HEK293 (cell line): ENCODE results near the gene AKIRIN2.

Source experiments
- BCL11A ChIP-seq: fragments of 450-650 bp; formaldehyde crosslinking; IDR thresholded peaks from 2 replicates; pipeline ENCODE4 v1.5.1; 2016; ENCODE audit warnings: low read depth, missing biosample characterization, missing genetic modification characterization
- FEZF1 ChIP-seq: fragments of 450-650 bp; formaldehyde crosslinking; IDR thresholded peaks from 2 replicates; pipeline ENCODE4 v1.5.1; 2016; ENCODE audit warnings: missing biosample characterization, missing genetic modification characterization
- KLF16 ChIP-seq: fragments of 450-650 bp; formaldehyde crosslinking; IDR thresholded peaks from 2 replicates; pipeline ENCODE4 v1.5.1; 2017; ENCODE audit warnings: missing biosample characterization, missing genetic modification characterization
- KLF8 ChIP-seq: fragments of 450-650 bp; formaldehyde crosslinking; IDR thresholded peaks from 2 replicates; pipeline ENCODE4 v1.5.1; 2016; ENCODE audit warnings: missing biosample characterization, missing genetic modification characterization
- KLF9 ChIP-seq: fragments of 450-650 bp; formaldehyde crosslinking; IDR thresholded peaks from 2 replicates; pipeline ENCODE4 v1.5.1; 2016; ENCODE audit warnings: missing biosample characterization, missing genetic modification characterization, low read depth
- SETDB1 ChIP-seq: IDR thresholded peaks from one replicate; pipeline ENCODE4 v1.6.1; 2017; ENCODE audit warnings: mild to moderate bottlenecking, low read length, moderate library complexity, mixed read lengths; ENCODE audit not compliant: insufficient read length
- SP2 ChIP-seq: fragments of 450-650 bp; formaldehyde crosslinking; IDR thresholded peaks from 2 replicates; pipeline ENCODE4 v1.5.1; 2016; ENCODE audit warnings: missing biosample characterization, missing genetic modification characterization
- YY2 ChIP-seq: fragments of 450-650 bp; formaldehyde crosslinking; IDR thresholded peaks from 2 replicates; pipeline ENCODE4 v1.5.1; 2016; ENCODE audit warnings: missing biosample characterization, missing genetic modification characterization
- ZBTB48 ChIP-seq: fragments of 450-650 bp; formaldehyde crosslinking; IDR thresholded peaks from 2 replicates; pipeline ENCODE4 v1.5.1; 2016; ENCODE audit warnings: missing biosample characterization, missing genetic modification characterization
- ZFP3 ChIP-seq: fragments of 450-650 bp; formaldehyde crosslinking; IDR thresholded peaks from 2 replicates; pipeline ENCODE4 v1.5.1; 2016; ENCODE audit warnings: low read depth, missing biosample characterization, missing genetic modification characterization
- ZFP37 ChIP-seq: fragments of 450-650 bp; formaldehyde crosslinking; IDR thresholded peaks from 2 replicates; pipeline ENCODE4 v1.5.1; 2016; ENCODE audit warnings: missing biosample characterization, missing genetic modification characterization
- ZNF138 ChIP-seq: fragments of 450-650 bp; formaldehyde crosslinking; IDR thresholded peaks from 2 replicates; pipeline ENCODE4 v1.5.1; 2016; ENCODE audit warnings: missing biosample characterization, missing genetic modification characterization, borderline replicate concordance
- ZNF16 ChIP-seq: fragments of 450-650 bp; formaldehyde crosslinking; IDR thresholded peaks from 2 replicates; pipeline ENCODE4 v1.5.1; 2016; ENCODE audit warnings: low read depth, missing biosample characterization, missing genetic modification characterization
- ZNF175 ChIP-seq: fragments of 450-650 bp; formaldehyde crosslinking; IDR thresholded peaks from 2 replicates; pipeline ENCODE4 v1.5.1; 2016; ENCODE audit warnings: missing biosample characterization, missing genetic modification characterization
- ZNF2 ChIP-seq: fragments of 450-650 bp; formaldehyde crosslinking; IDR thresholded peaks from 2 replicates; pipeline ENCODE4 v1.5.1; 2016; ENCODE audit warnings: missing biosample characterization, missing genetic modification characterization
- ZNF214 ChIP-seq: fragments of 450-650 bp; formaldehyde crosslinking; IDR thresholded peaks from 2 replicates; pipeline ENCODE4 v1.5.1; 2017; ENCODE audit warnings: missing biosample characterization, mild to moderate bottlenecking, missing genetic modification characterization, borderline replicate concordance
- ZNF221 ChIP-seq: fragments of 450-650 bp; formaldehyde crosslinking; IDR thresholded peaks from 2 replicates; pipeline ENCODE4 v1.5.1; 2017; ENCODE audit warnings: missing biosample characterization, missing genetic modification characterization, borderline replicate concordance
- ZNF23 ChIP-seq: fragments of 450-650 bp; formaldehyde crosslinking; IDR thresholded peaks from 2 replicates; pipeline ENCODE4 v1.5.1; 2016; ENCODE audit warnings: missing biosample characterization, missing genetic modification characterization, borderline replicate concordance
- ZNF239 ChIP-seq: fragments of 450-650 bp; formaldehyde crosslinking; IDR thresholded peaks from 2 replicates; pipeline ENCODE4 v1.5.1; 2016; ENCODE audit warnings: missing biosample characterization, missing genetic modification characterization
- ZNF248 ChIP-seq: fragments of 450-650 bp; formaldehyde crosslinking; IDR thresholded peaks from 2 replicates; pipeline ENCODE4 v1.5.1; 2017; ENCODE audit warnings: missing biosample characterization, missing genetic modification characterization
- ZNF302 ChIP-seq: fragments of 450-650 bp; formaldehyde crosslinking; IDR thresholded peaks from 2 replicates; pipeline ENCODE4 v1.5.1; 2016; ENCODE audit warnings: missing biosample characterization, missing genetic modification characterization, low read depth
- ZNF311 ChIP-seq: fragments of 450-650 bp; formaldehyde crosslinking; IDR thresholded peaks from 2 replicates; pipeline ENCODE4 v1.5.1; 2017; ENCODE audit warnings: missing biosample characterization, missing genetic modification characterization, borderline replicate concordance
- ZNF335 ChIP-seq: fragments of 450-650 bp; formaldehyde crosslinking; conservative IDR thresholded peaks from 2 replicates; pipeline ENCODE4 v1.5.1; 2016; ENCODE audit warnings: missing biosample characterization, missing genetic modification characterization
- ZNF354C ChIP-seq: fragments of 450-650 bp; formaldehyde crosslinking; IDR thresholded peaks from 2 replicates; pipeline ENCODE4 v1.5.1; 2016; ENCODE audit warnings: missing biosample characterization, missing genetic modification characterization, low read depth, borderline replicate concordance
- ZNF366 ChIP-seq: fragments of 450-650 bp; formaldehyde crosslinking; conservative IDR thresholded peaks from 2 replicates; pipeline ENCODE4 v1.5.1; 2016; ENCODE audit warnings: missing biosample characterization, missing genetic modification characterization
- ZNF555 ChIP-seq: fragments of 450-650 bp; formaldehyde crosslinking; conservative IDR thresholded peaks from 2 replicates; pipeline ENCODE4 v1.5.1; 2017; ENCODE audit warnings: missing biosample characterization, mild to moderate bottlenecking, missing genetic modification characterization, inconsistent platforms
- ZNF560 ChIP-seq: fragments of 450-650 bp; formaldehyde crosslinking; IDR thresholded peaks from 2 replicates; pipeline ENCODE4 v1.5.1; 2017; ENCODE audit warnings: missing biosample characterization, missing genetic modification characterization, borderline replicate concordance
- ZNF621 ChIP-seq: fragments of 450-650 bp; formaldehyde crosslinking; IDR thresholded peaks from 2 replicates; pipeline ENCODE4 v1.5.1; 2017; ENCODE audit warnings: missing biosample characterization, missing genetic modification characterization
- ZNF701 ChIP-seq: fragments of 450-650 bp; formaldehyde crosslinking; IDR thresholded peaks from 2 replicates; pipeline ENCODE4 v1.5.1; 2016; ENCODE audit warnings: missing biosample characterization, missing genetic modification characterization
- ZNF76 ChIP-seq: fragments of 450-650 bp; formaldehyde crosslinking; IDR thresholded peaks from 2 replicates; pipeline ENCODE4; 2016; ENCODE audit warnings: low read depth, missing biosample characterization, missing genetic modification characterization, borderline replicate concordance
- ZNF837 ChIP-seq: fragments of 450-650 bp; formaldehyde crosslinking; IDR thresholded peaks from 2 replicates; pipeline ENCODE4 v1.5.1; 2016; ENCODE audit warnings: missing biosample characterization, missing genetic modification characterization
- TF ChIP-seq, protein P1 (sequence below): fragments of 450-650 bp; formaldehyde crosslinking; IDR thresholded peaks from 2 replicates; pipeline ENCODE4 v1.5.0; 2017; ENCODE audit warnings: missing biosample characterization, missing genetic modification characterization, borderline replicate concordance
- TF ChIP-seq, protein P2 (sequence below): fragments of 450-650 bp; formaldehyde crosslinking; IDR thresholded peaks from 2 replicates; pipeline ENCODE4 v1.5.1; 2016; ENCODE audit warnings: missing biosample characterization, missing genetic modification characterization
- TF ChIP-seq, protein P3 (sequence below): fragments of 450-650 bp; formaldehyde crosslinking; IDR thresholded peaks from 2 replicates; pipeline ENCODE4 v1.5.1; 2016; ENCODE audit warnings: missing biosample characterization, missing genetic modification characterization, borderline replicate concordance
- TF ChIP-seq, protein P4 (sequence below): fragments of 450-650 bp; formaldehyde crosslinking; IDR thresholded peaks from 2 replicates; pipeline ENCODE4 v1.5.1; 2017; ENCODE audit warnings: missing biosample characterization, missing genetic modification characterization

AKIRIN2 gene

DNA sequence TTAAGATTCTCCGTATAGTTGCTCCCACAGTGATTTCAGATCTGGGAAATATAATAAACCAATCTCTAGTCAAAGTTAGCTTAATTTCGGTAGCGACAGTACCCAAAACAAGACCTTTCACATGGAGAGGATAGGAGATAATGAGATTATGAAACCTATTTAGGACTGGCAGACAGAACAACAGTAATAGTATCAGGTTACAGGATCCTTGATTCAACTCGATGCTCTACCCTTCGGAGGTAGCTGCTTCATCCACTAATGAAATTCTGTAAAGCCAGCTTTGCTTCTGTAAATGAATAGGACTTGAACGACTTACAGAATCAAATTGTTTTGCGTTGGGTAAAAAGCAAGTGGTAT is 534 bp upstream of the AKIRIN2 start (continued):
- TF ChIP-seq ZNF76 (tag by site-specific recombination) (no peak), BCL11A (no peak), ZBTB48 (tag by site-specific recombination) (no peak), YY2 (tag by site-specific recombination) (no peak), ZNF16 (tag by site-specific recombination) (no peak), ZNF311 (tag by site-specific recombination) (no peak), ZNF701 (no peak), ZNF335 (tag by site-specific recombination) (0 out of 2 replicates have a peak, but pooled peaks have one; percentile 55), KLF9 (tag by site-specific recombination) (no peak), ZNF621 (tag by site-specific recombination) (no peak), SP2 (tag by site-specific recombination) (no peak), ZNF555 (tag by site-specific recombination) (no peak), KLF8 (no peak), ZNF2 (tag by site-specific recombination) (0 out of 2 replicates have a peak, but pooled peaks have one; percentile 24), ZNF366 (tag by site-specific recombination) (no peak), ZNF214 (no peak), ZFP3 (tag by site-specific recombination) (no peak), KLF16 (tag by site-specific recombination) (no peak), ZNF248 (no peak), ZNF175 (tag by site-specific recombination) (no peak), ZNF138 (tag by site-specific recombination) (no peak), ZNF302 (no peak), FEZF1 (tag by site-specific recombination) (no peak), ZFP37 (no peak), SETDB1 (no peak), ZNF23 (tag by site-specific recombination) (no peak), ZNF239 (no peak), ZNF354C (tag by site-specific recombination) (no peak), ZNF837 (tag by site-specific recombination) (no peak), ZNF560 (no peak), ZNF221 (no peak)
- TF ChIP-seq, protein P1, sequence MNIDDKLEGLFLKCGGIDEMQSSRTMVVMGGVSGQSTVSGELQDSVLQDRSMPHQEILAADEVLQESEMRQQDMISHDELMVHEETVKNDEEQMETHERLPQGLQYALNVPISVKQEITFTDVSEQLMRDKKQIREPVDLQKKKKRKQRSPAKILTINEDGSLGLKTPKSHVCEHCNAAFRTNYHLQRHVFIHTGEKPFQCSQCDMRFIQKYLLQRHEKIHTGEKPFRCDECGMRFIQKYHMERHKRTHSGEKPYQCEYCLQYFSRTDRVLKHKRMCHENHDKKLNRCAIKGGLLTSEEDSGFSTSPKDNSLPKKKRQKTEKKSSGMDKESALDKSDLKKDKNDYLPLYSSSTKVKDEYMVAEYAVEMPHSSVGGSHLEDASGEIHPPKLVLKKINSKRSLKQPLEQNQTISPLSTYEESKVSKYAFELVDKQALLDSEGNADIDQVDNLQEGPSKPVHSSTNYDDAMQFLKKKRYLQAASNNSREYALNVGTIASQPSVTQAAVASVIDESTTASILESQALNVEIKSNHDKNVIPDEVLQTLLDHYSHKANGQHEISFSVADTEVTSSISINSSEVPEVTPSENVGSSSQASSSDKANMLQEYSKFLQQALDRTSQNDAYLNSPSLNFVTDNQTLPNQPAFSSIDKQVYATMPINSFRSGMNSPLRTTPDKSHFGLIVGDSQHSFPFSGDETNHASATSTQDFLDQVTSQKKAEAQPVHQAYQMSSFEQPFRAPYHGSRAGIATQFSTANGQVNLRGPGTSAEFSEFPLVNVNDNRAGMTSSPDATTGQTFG = no peak
- TF ChIP-seq, protein P2, sequence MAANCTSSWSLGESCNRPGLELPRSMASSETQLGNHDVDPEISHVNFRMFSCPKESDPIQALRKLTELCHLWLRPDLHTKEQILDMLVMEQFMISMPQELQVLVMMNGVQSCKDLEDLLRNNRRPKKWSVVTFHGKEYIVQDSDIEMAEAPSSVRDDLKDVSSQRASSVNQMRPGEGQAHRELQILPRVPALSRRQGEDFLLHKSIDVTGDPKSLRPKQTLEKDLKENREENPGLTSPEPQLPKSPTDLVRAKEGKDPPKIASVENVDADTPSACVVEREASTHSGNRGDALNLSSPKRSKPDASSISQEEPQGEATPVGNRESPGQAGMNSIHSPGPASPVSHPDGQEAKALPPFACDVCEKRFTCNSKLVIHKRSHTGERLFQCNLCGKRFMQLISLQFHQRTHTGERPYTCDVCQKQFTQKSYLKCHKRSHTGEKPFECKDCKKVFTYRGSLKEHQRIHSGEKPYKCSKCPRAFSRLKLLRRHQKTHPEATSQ = no peak
- TF ChIP-seq, protein P3, sequence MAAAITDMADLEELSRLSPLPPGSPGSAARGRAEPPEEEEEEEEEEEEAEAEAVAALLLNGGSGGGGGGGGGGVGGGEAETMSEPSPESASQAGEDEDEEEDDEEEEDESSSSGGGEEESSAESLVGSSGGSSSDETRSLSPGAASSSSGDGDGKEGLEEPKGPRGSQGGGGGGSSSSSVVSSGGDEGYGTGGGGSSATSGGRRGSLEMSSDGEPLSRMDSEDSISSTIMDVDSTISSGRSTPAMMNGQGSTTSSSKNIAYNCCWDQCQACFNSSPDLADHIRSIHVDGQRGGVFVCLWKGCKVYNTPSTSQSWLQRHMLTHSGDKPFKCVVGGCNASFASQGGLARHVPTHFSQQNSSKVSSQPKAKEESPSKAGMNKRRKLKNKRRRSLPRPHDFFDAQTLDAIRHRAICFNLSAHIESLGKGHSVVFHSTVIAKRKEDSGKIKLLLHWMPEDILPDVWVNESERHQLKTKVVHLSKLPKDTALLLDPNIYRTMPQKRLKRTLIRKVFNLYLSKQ (tag by site-specific recombination) = no peak
- TF ChIP-seq, protein P4, sequence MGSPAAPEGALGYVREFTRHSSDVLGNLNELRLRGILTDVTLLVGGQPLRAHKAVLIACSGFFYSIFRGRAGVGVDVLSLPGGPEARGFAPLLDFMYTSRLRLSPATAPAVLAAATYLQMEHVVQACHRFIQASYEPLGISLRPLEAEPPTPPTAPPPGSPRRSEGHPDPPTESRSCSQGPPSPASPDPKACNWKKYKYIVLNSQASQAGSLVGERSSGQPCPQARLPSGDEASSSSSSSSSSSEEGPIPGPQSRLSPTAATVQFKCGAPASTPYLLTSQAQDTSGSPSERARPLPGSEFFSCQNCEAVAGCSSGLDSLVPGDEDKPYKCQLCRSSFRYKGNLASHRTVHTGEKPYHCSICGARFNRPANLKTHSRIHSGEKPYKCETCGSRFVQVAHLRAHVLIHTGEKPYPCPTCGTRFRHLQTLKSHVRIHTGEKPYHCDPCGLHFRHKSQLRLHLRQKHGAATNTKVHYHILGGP (tag by site-specific recombination) = no peak
